GM12878 (cell line): Measurements from ENCODE around the gene HBB.
"Not testable (repeated sequence)": the region's sequence is repeated elsewhere in the genome, so short reads cannot be mapped to it uniquely, and the experiment has no call there.

ENCODE experiments used
- CHD1 ChIP-seq: IDR thresholded peaks from 2 replicates; pipeline ENCODE4 v1.6.1; 2012; ENCODE audit warnings: low read depth, low read length, improper control_type of control experiment
- EP300 ChIP-seq, 2 experiments: fragments of 150-350 bp in 1 of 2; IDR thresholded peaks; 2 replicates each; pipeline ENCODE4 v1.6.1; 2011 to 2012; ENCODE audit warnings: low read depth in 2 of 2, low read length in 2 of 2, borderline replicate concordance in 1 of 2, improper control_type of control experiment in 1 of 2, inconsistent platforms in 1 of 2; ENCODE audit not compliant: control insufficient read depth in 1 of 2
- MEF2B ChIP-seq: fragments of 450-650 bp; IDR thresholded peaks from 2 replicates; pipeline ENCODE4 v1.6.1; 2018; ENCODE audit warnings: mild to moderate bottlenecking, moderate library complexity; ENCODE audit not compliant: partially characterized antibody, poor library complexity, severe bottlenecking

GRCh38 chr11:5253440-5253839, 26.6 kb upstream of the HBB start:
- TF ChIP-seq MEF2B; EP300 (IDR thresholded peaks at IDR 0.05; ENCODE audit: borderline replicate concordance in 1 of 2, control insufficient read depth in 1 of 2, low read depth in 2 of 2, low read length in 2 of 2); CHD1: not testable (repeated sequence)
